IMR-90 (cell line): Measurements from ENCODE around the gene POC1B. TPM values are rescaled to one million over a fixed set of nuclear protein-coding genes. Genes with fewer than 3 reads are reported as not detected.
A peak's percentile ranks its signal among the peaks of the same experiment; 100 is the strongest.

Experiments
- ATAC-seq: fragments of 200-7000 bp; cut with Tn5 transposase; 2 replicates; pipeline ENCODE4 v1.9.1; 2020; ENCODE audit warnings: low read depth, mild to moderate bottlenecking, moderate library complexity
- BruUV-seq: library from RNA; stranded (reverse); fragments of 400-500 nt; replicated peaks from 2 replicates; lab custom pipeline; 2021; lab: Mats Ljungman, UMichigan
- CTCF ChIA-PET: fragments of 300-600 bp; formaldehyde crosslinking; extraction: SDS; loops from one replicate; lab custom pipeline; 2021; ENCODE audit warnings: antibody characterized with exemption; lab: Yijun Ruan, JAX
- POLR2A ChIA-PET: fragments of 300-600 bp; sonication (Branson Sonifier 250); formaldehyde crosslinking; loops from one replicate; lab custom pipeline; 2022; ENCODE audit warnings: antibody characterized with exemption; ENCODE audit not compliant: unreplicated experiment; lab: Charles Lee
- DNase-seq: peaks from one replicate; pipeline ENCODE4 v3.0.0; 2013
- H2AFZ ChIP-seq: replicated peaks from 2 replicates; pipeline ENCODE3; 2013; ENCODE audit warnings: low read length, mild to moderate bottlenecking; ENCODE audit not compliant: poor library complexity
- H2AK5ac ChIP-seq: 2 replicates; pipeline ENCODE4 v1.6.1; 2013; ENCODE audit warnings: low read depth, low read length, inconsistent platforms
- H2AK9ac ChIP-seq: replicated peaks from 2 replicates; pipeline ENCODE3; 2013; ENCODE audit warnings: mild to moderate bottlenecking, low read depth, low read length, moderate library complexity; ENCODE audit not compliant: poor library complexity
- H2BK120ac ChIP-seq: 2 replicates; pipeline ENCODE4 v1.6.1; 2013; ENCODE audit warnings: low read depth, low read length, inconsistent platforms
- H2BK15ac ChIP-seq: 3 replicates; pipeline ENCODE4 v1.6.1; 2013; ENCODE audit warnings: low read depth, low read length, inconsistent platforms
- H2BK20ac ChIP-seq: 2 replicates; pipeline ENCODE4 v1.6.1; 2013; ENCODE audit warnings: low read depth, mild to moderate bottlenecking, inconsistent platforms, low read length, moderate library complexity
- H2BK5ac ChIP-seq: 2 replicates; pipeline ENCODE4 v1.6.1; 2013; ENCODE audit warnings: mild to moderate bottlenecking, low read depth, low read length, inconsistent platforms; ENCODE audit not compliant: poor library complexity, severe bottlenecking
- H3K14ac ChIP-seq: replicated peaks from 2 replicates; pipeline ENCODE4 v1.6.1; 2013; ENCODE audit warnings: low read depth, low read length, inconsistent platforms
- H3K18ac ChIP-seq: 2 replicates; pipeline ENCODE4 v1.6.1; 2013; ENCODE audit warnings: low read depth, low read length, control low read depth
- H3K23ac ChIP-seq: 2 replicates; pipeline ENCODE4 v1.6.1; 2013; ENCODE audit warnings: low read depth, low read length, inconsistent platforms
- H3K27ac ChIP-seq: 2 replicates; pipeline ENCODE4 v1.5.1; 2013; ENCODE audit warnings: mild to moderate bottlenecking, control low read depth, low read length; ENCODE audit not compliant: insufficient read depth
- H3K27me3 ChIP-seq: 2 replicates; pipeline ENCODE4 v1.6.1; 2013; ENCODE audit warnings: low read length; ENCODE audit not compliant: control insufficient read depth, insufficient read depth
- H3K36me3 ChIP-seq: 2 replicates; pipeline ENCODE4 v1.6.1; 2013; ENCODE audit warnings: low read length, mixed read lengths; ENCODE audit not compliant: control insufficient read depth, insufficient read depth
- H3K4ac ChIP-seq: 2 replicates; pipeline ENCODE4 v1.6.1; 2013; ENCODE audit warnings: low read depth, low read length, inconsistent platforms
- H3K4me1 ChIP-seq: 2 replicates; pipeline ENCODE4 v1.6.1; 2013; ENCODE audit warnings: low read length, mixed read lengths; ENCODE audit not compliant: control insufficient read depth, insufficient read depth
- H3K4me2 ChIP-seq: 2 replicates; pipeline ENCODE4 v1.6.1; 2013; ENCODE audit warnings: low read depth, mild to moderate bottlenecking, control low read depth, low read length, moderate library complexity
- H3K4me3 ChIP-seq: 2 replicates; pipeline ENCODE4 v1.5.1; 2013; ENCODE audit warnings: low read depth, mild to moderate bottlenecking, control low read depth, low read length, moderate library complexity; ENCODE audit not compliant: insufficient read depth
- H3K56ac ChIP-seq: 2 replicates; pipeline ENCODE4 v1.6.1; 2013; ENCODE audit warnings: low read length, inconsistent platforms; ENCODE audit not compliant: insufficient read depth; ENCODE audit errors: extremely low read depth
- H3K79me1 ChIP-seq, 2 experiments: 2 replicates each; pipeline ENCODE4 v1.6.1; 2013; ENCODE audit warnings: low read length in 2 of 2, inconsistent platforms in 1 of 2, low read depth in 1 of 2
- H3K9ac ChIP-seq: 2 replicates; pipeline ENCODE4 v1.6.1; 2013; ENCODE audit warnings: low read depth, low read length, control low read depth
- H3K9me1 ChIP-seq: 2 replicates; pipeline ENCODE4 v1.6.1; 2013; ENCODE audit warnings: low read length, inconsistent platforms; ENCODE audit not compliant: insufficient read depth
- H3K9me3 ChIP-seq: 2 replicates; pipeline ENCODE4 v1.6.1; 2013; ENCODE audit warnings: low read length; ENCODE audit not compliant: control insufficient read depth, insufficient read depth
- H4K20me1 ChIP-seq: 2 replicates; pipeline ENCODE4 v1.6.1; 2013; ENCODE audit warnings: low read length, inconsistent platforms; ENCODE audit not compliant: insufficient read depth
- H4K5ac ChIP-seq: 2 replicates; pipeline ENCODE4 v1.6.1; 2013; ENCODE audit warnings: mild to moderate bottlenecking, low read depth, low read length, control low read depth
- H4K8ac ChIP-seq, 2 experiments: 2 replicates each; pipeline ENCODE4 v1.6.1; 2013; ENCODE audit warnings: low read depth in 2 of 2, low read length in 2 of 2, control low read depth in 1 of 2, inconsistent platforms in 1 of 2
- H4K91ac ChIP-seq: 2 replicates; pipeline ENCODE4 v1.6.1; 2013; ENCODE audit warnings: low read depth, low read length, inconsistent platforms; ENCODE audit not compliant: insufficient read depth
- BHLHE40 ChIP-seq: fragments of 150-350 bp; IDR thresholded peaks from 2 replicates; pipeline ENCODE4 v1.6.1; 2016; ENCODE audit warnings: mild to moderate bottlenecking, low read depth, low read length
- CEBPB ChIP-seq: IDR thresholded peaks from 2 replicates; pipeline ENCODE4 v1.6.1; 2012; ENCODE audit warnings: low read depth, low read length, improper control_type of control experiment
- CHD1 ChIP-seq: IDR thresholded peaks from 2 replicates; pipeline ENCODE4 v1.6.1; 2012; ENCODE audit warnings: low read depth, low read length, improper control_type of control experiment
- CTCF ChIP-seq: conservative IDR thresholded peaks from 2 replicates; pipeline ENCODE4 v1.5.1; 2012; ENCODE audit warnings: mild to moderate bottlenecking, low read depth, low read length, improper control_type of control experiment
- ELK1 ChIP-seq: fragments of 150-350 bp; IDR thresholded peaks from 2 replicates; pipeline ENCODE4 v1.6.1; 2016; ENCODE audit warnings: low read depth, mild to moderate bottlenecking, low read length, moderate library complexity, borderline replicate concordance
- FOS ChIP-seq: fragments of 150-350 bp; IDR thresholded peaks from 2 replicates; pipeline ENCODE4 v1.6.1; 2016; ENCODE audit warnings: low read depth, low read length
- MAFK ChIP-seq: IDR thresholded peaks from 2 replicates; pipeline ENCODE4 v1.6.1; 2012; ENCODE audit warnings: low read depth, low read length, improper control_type of control experiment
- MAZ ChIP-seq: IDR thresholded peaks from 2 replicates; pipeline ENCODE4 v1.6.1; 2012; ENCODE audit warnings: low read depth, mild to moderate bottlenecking, low read length, improper control_type of control experiment, moderate library complexity, borderline replicate concordance
- MXI1 ChIP-seq: IDR thresholded peaks from 2 replicates; pipeline ENCODE4 v1.6.1; 2012; ENCODE audit warnings: low read depth, mild to moderate bottlenecking, low read length, moderate library complexity, borderline replicate concordance
- NFE2L2 ChIP-seq: fragments of 150-350 bp; IDR thresholded peaks from 2 replicates; pipeline ENCODE4 v1.6.1; 2016; ENCODE audit warnings: low read depth, mild to moderate bottlenecking, low read length
- POLR2A ChIP-seq: IDR thresholded peaks from 2 replicates; pipeline ENCODE4 v1.6.1; 2012; ENCODE audit warnings: mild to moderate bottlenecking, low read depth, low read length
- RAD21 ChIP-seq: IDR thresholded peaks from 2 replicates; pipeline ENCODE4 v1.6.1; 2012; ENCODE audit warnings: low read length, improper control_type of control experiment
- RCOR1 ChIP-seq: IDR thresholded peaks from 2 replicates; pipeline ENCODE4 v1.6.1; 2012; ENCODE audit warnings: mild to moderate bottlenecking, low read length, improper control_type of control experiment; ENCODE audit not compliant: insufficient replicate concordance
- RFX5 ChIP-seq: IDR thresholded peaks from 2 replicates; pipeline ENCODE4 v1.8.0; 2012; ENCODE audit warnings: low read depth, mild to moderate bottlenecking, low read length, moderate library complexity
- SMC3 ChIP-seq: fragments of 150-350 bp; IDR thresholded peaks from 2 replicates; pipeline ENCODE4 v1.6.1; 2016; ENCODE audit warnings: low read depth, mild to moderate bottlenecking, antibody characterized with exemption, low read length, moderate library complexity
- USF2 ChIP-seq: fragments of 150-350 bp; IDR thresholded peaks from 2 replicates; pipeline ENCODE4 v1.6.1; 2017; ENCODE audit warnings: mild to moderate bottlenecking, antibody characterized with exemption, low read length, low read depth
- WGBS, 2 experiments: methylation state at CpG; one replicate each; pipeline versions ENCODE4 v1.1.5 to v1.1.7; 2013; ENCODE audit warnings: missing lambda C conversion rate in 2 of 2; ENCODE audit not compliant: insufficient read length in 1 of 2; ENCODE audit errors: extremely low coverage in 2 of 2; 5-methylcytosine and 5-hydroxymethylcytosine counted together
- dilution Hi-C: fragments of 300-500 bp; cut with HindIII; formaldehyde crosslinking; loops from one replicate; pipeline ENCODE4 v1.14.3; 2018; ENCODE audit warnings: low sequenced_read_pairs; ENCODE audit not compliant: unreplicated experiment
- in situ Hi-C: fragments of 300-500 bp; cut with MboI; formaldehyde crosslinking; loops from 3 replicates; pipeline ENCODE4 v1.14.3; 2019; ENCODE audit warnings: low sequenced_read_pairs, inconsistent platforms, mixed read lengths
- intact Hi-C: fragments of 100-400 bp; cut with micrococcal nuclease; formaldehyde crosslinking; loops from 2 replicates; pipeline ENCODE4 v1.10.0; 2022
- polyA plus RNA-seq, 3 experiments: library from polyadenylated mRNA; depleted of rRNA; stranded (reverse); fragments of >200 nt; gene quantifications; 2 replicates each; pipeline ENCODE4 v1.2.3, GENCODE V29; 2012; ENCODE audit warnings: low replicate concordance in 1 of 3
- total RNA-seq: library from RNA; depleted of rRNA; stranded (reverse); fragments of >200 nt; gene quantifications from 2 replicates; pipeline ENCODE4 v1.2.3, GENCODE V29; 2012

The POC1B gene
- total and polyA plus RNA-seq, 2 of the 4 experiments (the other 2 are of a cell fraction) = 5.0 to 10.4 TPM

GRCh38 chr12:89556976-89557375 is 31.1 kb upstream of the POC1B start:
- H3K4me2 ChIP-seq = no peak overlapping the region
- no peaks in the 10 kb centered on the region for H3K27me3 ChIP-seq
- no peak overlapping the region for H4K8ac ChIP-seq
- no peaks in the 10 kb centered on the region for H3K36me3 ChIP-seq
- H3K56ac ChIP-seq = no peak overlapping the region
- no peak overlapping the region for H2AK5ac ChIP-seq
- no peak overlapping the region for H3K18ac ChIP-seq
- H2BK15ac ChIP-seq = no peak overlapping the region
- no peaks in the 10 kb centered on the region for H3K9me3 ChIP-seq
- no peaks in the 10 kb centered on the region for H3K4me1 ChIP-seq
- BruUV-seq = no TSS peak
- H4K91ac ChIP-seq = no peak overlapping the region
- H2AK9ac ChIP-seq = no peak overlapping the region
- H2AFZ ChIP-seq = no peak overlapping the region
- ChIA-PET POLR2A (no interaction called here), CTCF (no interaction called here)
- 100% methylated on average over 1 of the region's 2 CpGs; no CpG with 5 or more reads in 1 of the 2 experiments for WGBS, 2 experiments
- no peak overlapping the region for H3K9ac ChIP-seq
- H2BK20ac ChIP-seq = no peak overlapping the region
- H4K20me1 ChIP-seq = no peaks in the 10 kb centered on the region
- intact Hi-C loops = no loop called here
- no peak overlapping the region for H2BK5ac ChIP-seq
- no peak overlapping the region for H3K14ac ChIP-seq
- H3K23ac ChIP-seq = no peak overlapping the region
- no peaks in the 10 kb centered on the region for H3K79me1 ChIP-seq
- DNase-seq (peak; percentile 23), ATAC-seq (no peak)
- H3K4me3 ChIP-seq = no peak overlapping the region
- no peak overlapping the region for H3K4ac ChIP-seq
- no peak for TF ChIP-seq CHD1
- no peak for TF ChIP-seq RCOR1
- no peak for TF ChIP-seq BHLHE40
- no peak for TF ChIP-seq ELK1
- no peak for TF ChIP-seq MAZ
- TF ChIP-seq FOS = no peak
- no peak for TF ChIP-seq USF2
- TF ChIP-seq RFX5 = no peak
- no peak for TF ChIP-seq NFE2L2
- TF ChIP-seq POLR2A = no peak
- TF ChIP-seq CEBPB = no peak
- TF ChIP-seq MAFK = no peak
- TF ChIP-seq MXI1 = no peak
- no peak for TF ChIP-seq SMC3
- TF ChIP-seq CTCF = no peak
- TF ChIP-seq RAD21 = no peak
- no peaks in the 10 kb centered on the region for H3K9me1 ChIP-seq
- no peak overlapping the region for H4K5ac ChIP-seq
- dilution Hi-C loops = no loop called here
- H2BK120ac ChIP-seq = no peak overlapping the region
- no peak overlapping the region for H3K27ac ChIP-seq
- in situ Hi-C loops = no loop called here
